Activated CD8-positive, alpha-beta T cell treated with anti-CD3 and anti-CD28 coated beads for 36 hours (primary cell): Measurements from ENCODE around the gene MRPS18B. TPM values are rescaled to one million over a fixed set of nuclear protein-coding genes. Genes with fewer than 3 reads are reported as not detected.
A peak's percentile ranks its signal among the peaks of the same experiment; 100 is the strongest.

Experiments used
- ATAC-seq: fragments of 200-7000 bp; cut with Tn5 transposase; one replicate; pipeline ENCODE4 v1.10.0; 2021; ENCODE audit warnings: mild to moderate bottlenecking, moderate library complexity
- CTCF ChIA-PET: fragments of 350-600 bp; sonication (Branson Sonifier 250); formaldehyde crosslinking; loops from one replicate; lab custom pipeline; 2021; ENCODE audit warnings: antibody characterized with exemption; lab: Charles Lee
- POLR2A ChIA-PET: fragments of 350-600 bp; sonication (Branson Sonifier 250); formaldehyde crosslinking; loops from one replicate; lab custom pipeline; 2021; ENCODE audit warnings: antibody characterized with exemption; lab: Charles Lee
- DNase-seq: peaks from one replicate; pipeline ENCODE4 v3.0.0-alpha.2; 2020
- H3K27ac Mint-ChIP-seq: one replicate; pipeline ENCODE4 v1.8.0; 2021; ENCODE audit warnings: mild to moderate bottlenecking, mixed read lengths
- H3K27me3 Mint-ChIP-seq: one replicate; pipeline ENCODE4 v1.8.0; 2021; ENCODE audit warnings: mixed read lengths
- H3K36me3 Mint-ChIP-seq: one replicate; pipeline ENCODE4 v1.8.0; 2021; ENCODE audit warnings: low read depth, mixed read lengths
- H3K4me1 Mint-ChIP-seq: one replicate; pipeline ENCODE4 v1.8.0; 2021; ENCODE audit warnings: low read depth, mixed read lengths
- H3K4me3 Mint-ChIP-seq: one replicate; pipeline ENCODE4 v1.8.0; 2021; ENCODE audit warnings: mild to moderate bottlenecking, moderate library complexity, mixed read lengths
- H3K9me3 Mint-ChIP-seq: one replicate; pipeline ENCODE4 v1.8.0; 2021; ENCODE audit warnings: mixed read lengths
- CTCF ChIP-seq: fragments of 200-600 bp; IDR thresholded peaks from one replicate; pipeline ENCODE4 v1.8.0; 2022; ENCODE audit warnings: antibody characterized with exemption, mild to moderate bottlenecking
- intact Hi-C: fragments of 100-400 bp; cut with micrococcal nuclease; formaldehyde crosslinking; loops from one replicate; pipeline ENCODE4 v1.10.0; 2022
- total RNA-seq, 2 experiments: library from RNA; stranded (reverse); gene quantifications; one replicate each; pipeline ENCODE4 v1.2.3, GENCODE V29; 2021

The MRPS18B gene
- total RNA-seq, 2 experiments from 2014 or later = 109 to 110 TPM

- intact Hi-C loops = no loop called here
- no peak for TF ChIP-seq CTCF
- peaks cover 63% of the 10 kb centered on the region for H3K4me1 Mint-ChIP-seq
These were observed 46.4 kb upstream of the MRPS18B start, which contains the start of gene ABCF1 for GRCh38 chr6:30571075-30571761. ABCF1 (plus strand) TSS chr6:30571442; CDS start chr6:30571488, 46 bp downstream.

GRCh38 chr6:30571762-30572082 is 45.9 kb upstream of the MRPS18B start:
- Mint-ChIP-seq H3K4me3 (peak overlapping the region; percentile 86), H3K36me3 (peaks cover 37% of the 10 kb centered on the region), H3K4me1 (peaks cover 67% of the 10 kb centered on the region), H3K27me3 (no peaks in the 10 kb centered on the region), H3K27ac (peak overlapping the region; percentile 96), H3K9me3 (no peaks in the 10 kb centered on the region)
- no peak for TF ChIP-seq CTCF
- DNase-seq = no peak
- ChIA-PET POLR2A (interaction anchor here (0.6 to 2.9 kb wide), 6 partner anchors 9 to 81 kb away, joined by 3 to 34 read pairs (median 6); partner anchors contain the start of genes GNL1, MRPS18B and PRR3), CTCF (interaction anchor here (1.2 to 3.1 kb wide), 4 partner anchors 25 to 88 kb away, joined by 3 to 14 read pairs (median 9); no protein-coding TSS in a partner anchor)
- no peak for ATAC-seq
- intact Hi-C loops = no loop called here

More at GRCh38 chr6:30571075-30571761, 46.4 kb upstream of the MRPS18B start, which contains the start of gene ABCF1:
- POLR2A ChIA-PET = interaction anchor here (0.6 to 2.9 kb wide), 12 partner anchors 9 to 343 kb away, joined by 3 to 34 read pairs (median 4); partner anchors contain the start of genes GNL1, MRPS18B, PRR3 and VARS2
- CTCF ChIA-PET = interaction anchor here (1.2 to 3.1 kb wide), 9 partner anchors 12 to 159 kb away, joined by 3 to 17 read pairs (median 8); no protein-coding TSS in a partner anchor
- peak; percentile 99 for DNase-seq
- Mint-ChIP-seq H3K36me3 (peaks cover 33% of the 10 kb centered on the region), H3K27me3 (no peaks in the 10 kb centered on the region), H3K4me3 (peak within 1 kb of the TSS; percentile 86), H3K27ac (peak within 1 kb of the TSS; percentile 96), H3K9me3 (no peaks in the 10 kb centered on the region)
- peak; percentile 92 for ATAC-seq

- H3K4me3 Mint-ChIP-seq = peak overlapping the region; percentile 86
- H3K27me3 Mint-ChIP-seq = no peaks in the 10 kb centered on the region
- intact Hi-C loops = no loop called here
- no peak for ATAC-seq
- H3K36me3 Mint-ChIP-seq = peaks cover 41% of the 10 kb centered on the region
- POLR2A ChIA-PET = interaction anchor here (1.1 kb wide), 1 partner anchor 20 kb away, joined by 4 read pairs; no protein-coding TSS in a partner anchor
- DNase-seq = no peak
- H3K4me1 Mint-ChIP-seq = peaks cover 69% of the 10 kb centered on the region
- no peaks in the 10 kb centered on the region for H3K9me3 Mint-ChIP-seq
- peak overlapping the region; percentile 96 for H3K27ac Mint-ChIP-seq
- CTCF ChIA-PET = no interaction called here
- TF ChIP-seq CTCF = no peak
These were observed 45.5 kb upstream of the MRPS18B start for GRCh38 chr6:30572148-30572547.

GRCh38 chr6:30573113-30573512 is 44.5 kb upstream of the MRPS18B start:
- Mint-ChIP-seq H3K4me3 (peak overlapping the region; percentile 86), H3K36me3 (peaks cover 51% of the 10 kb centered on the region), H3K4me1 (peaks cover 72% of the 10 kb centered on the region), H3K9me3 (no peaks in the 10 kb centered on the region), H3K27me3 (no peaks in the 10 kb centered on the region), H3K27ac (peak overlapping the region; percentile 57)
- no peak for DNase-seq
- TF ChIP-seq CTCF = no peak
- intact Hi-C loops = no loop called here
- ATAC-seq = no peak
- CTCF ChIA-PET = interaction anchor here (1.6 kb wide), 1 partner anchor 89 kb away, joined by 7 read pairs; no protein-coding TSS in a partner anchor
- POLR2A ChIA-PET = interaction anchor here (0.5 to 1.7 kb wide), 7 partner anchors 10 to 43 kb away, joined by 3 to 6 read pairs (median 3); no protein-coding TSS in a partner anchor
